Immature natural killer cell (primary cell): Measurements from ENCODE around the gene CCDC86. TPM values are rescaled to one million over a fixed set of nuclear protein-coding genes. Genes with fewer than 3 reads are reported as not detected.

ENCODE experiments used
- DNase-seq, 3 donors: peaks; one replicate each; pipeline ENCODE4 v3.0.0; 2022; ENCODE audit warnings: mixed read lengths in 1 of 3
- H3K27ac Mint-ChIP-seq, 6 donors: one replicate each; pipeline ENCODE4 v1.8.0; 2020; ENCODE audit warnings: mixed read lengths in 6 of 6, mild to moderate bottlenecking in 5 of 6, inconsistent platforms in 4 of 6, moderate library complexity in 3 of 6
- H3K27me3 Mint-ChIP-seq, 3 donors: one replicate each; pipeline ENCODE4 v1.8.0; 2020 to 2021; ENCODE audit warnings: low read depth in 3 of 3, mild to moderate bottlenecking in 3 of 3, mixed read lengths in 3 of 3, moderate library complexity in 3 of 3, inconsistent platforms in 1 of 3
- H3K36me3 Mint-ChIP-seq, 3 donors: one replicate each; pipeline ENCODE4 v1.8.0; 2020; ENCODE audit warnings: mixed read lengths in 3 of 3, inconsistent platforms in 2 of 3, mild to moderate bottlenecking in 2 of 3
- H3K4me1 Mint-ChIP-seq, 2 donors: one replicate each; pipeline ENCODE4 v1.8.0; 2020; ENCODE audit warnings: inconsistent platforms in 2 of 2, mild to moderate bottlenecking in 2 of 2, mixed read lengths in 2 of 2, moderate library complexity in 1 of 2
- H3K4me3 Mint-ChIP-seq, 5 donors: one replicate each; pipeline ENCODE4 v1.8.0; 2020; ENCODE audit warnings: mild to moderate bottlenecking in 5 of 5, mixed read lengths in 5 of 5, inconsistent platforms in 3 of 5, moderate library complexity in 3 of 5
- H3K9me3 Mint-ChIP-seq, 6 donors: one replicate each; pipeline ENCODE4 v1.8.0; 2020; ENCODE audit warnings: mild to moderate bottlenecking in 6 of 6, mixed read lengths in 6 of 6, inconsistent platforms in 4 of 6, moderate library complexity in 3 of 6
- polyA plus RNA-seq, 3 donors: library from polyadenylated mRNA; unstranded; fragments of 300-500 nt; fragmentation: Illumina TruSeq; gene quantifications; one replicate each; pipeline ENCODE4 v1.2.3, GENCODE V29; 2021

The CCDC86 gene
- polyA plus RNA-seq, 3 donors from 2014 or later = 5.6 to 16.5 (median 7.4) TPM

DNA sequence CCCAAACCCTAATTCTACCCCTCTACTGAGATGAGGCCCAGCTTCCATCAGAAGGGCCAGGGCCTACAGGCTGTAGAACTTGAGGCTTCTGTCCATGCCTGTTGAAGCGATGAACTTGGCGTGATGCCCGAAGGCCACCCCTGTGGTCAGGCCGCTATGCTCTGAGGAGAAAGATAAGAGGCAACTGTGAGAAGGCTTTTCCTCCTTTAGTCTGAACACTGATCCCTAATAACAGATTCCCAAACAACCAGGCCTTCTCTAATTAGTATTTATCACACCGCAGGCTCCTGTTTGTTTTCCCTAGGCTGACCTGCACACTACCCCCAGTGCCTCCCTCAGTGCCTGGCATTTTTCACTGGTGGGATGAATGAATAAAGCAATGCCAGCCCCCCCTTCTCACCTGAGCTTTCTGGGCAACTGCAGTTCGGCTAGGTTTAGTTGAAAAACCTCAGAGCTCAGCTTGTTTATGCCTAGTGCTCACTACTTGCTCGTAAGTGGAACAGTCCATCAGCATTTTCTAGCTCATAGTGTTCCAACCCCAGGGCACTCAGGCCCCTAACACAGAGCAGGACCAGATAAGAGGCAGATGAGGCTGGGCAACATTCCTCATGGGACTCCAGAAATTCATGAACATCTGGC, 49.3 kb downstream of the CCDC86 start:
- H3K27ac Mint-ChIP-seq = peak overlapping the region in 3 of 6 donors; percentile 44 to 51 (median 49)
- peak overlapping the region in 1 of 5 donors; percentile 4 for H3K4me3 Mint-ChIP-seq
- peaks cover 0 to 2% (median 0%) of the 10 kb centered on the region in 3 donors for H3K27me3 Mint-ChIP-seq
- no peaks in the 10 kb centered on the region for H3K9me3 Mint-ChIP-seq
- no peak for DNase-seq
- peaks cover 12 to 18% of the 10 kb centered on the region in 2 donors for H3K4me1 Mint-ChIP-seq
- peaks cover 15 to 37% (median 29%) of the 10 kb centered on the region in 3 donors for H3K36me3 Mint-ChIP-seq

DNA sequence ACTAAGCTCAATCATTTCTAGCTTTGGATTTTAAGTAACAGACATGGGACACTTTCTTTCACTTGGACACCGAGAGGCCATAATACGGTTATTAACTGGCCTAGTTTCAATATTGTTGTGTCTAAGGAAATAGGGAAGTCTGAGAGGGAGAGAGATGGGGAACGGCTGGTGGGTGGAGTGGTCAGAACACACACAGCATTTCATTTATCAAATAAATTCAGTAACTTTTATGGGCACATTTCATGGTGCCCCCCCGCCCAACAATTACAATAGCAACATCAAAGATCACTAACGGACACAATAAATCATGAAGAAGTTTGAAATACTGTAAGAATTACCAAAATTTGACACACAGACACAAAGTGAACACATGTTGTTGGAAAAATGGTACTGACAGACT, 53.8 kb downstream of the CCDC86 start:
- no peak overlapping the region for H3K4me3 Mint-ChIP-seq
- H3K4me1 Mint-ChIP-seq = peaks cover 6 to 13% of the 10 kb centered on the region in 2 donors
- no peak for DNase-seq
- no peaks in the 10 kb centered on the region for H3K27me3 Mint-ChIP-seq
- H3K27ac Mint-ChIP-seq = peak overlapping the region in 1 of 6 donors; percentile 48
- peaks cover 22 to 56% (median 33%) of the 10 kb centered on the region in 3 donors for H3K36me3 Mint-ChIP-seq
- H3K9me3 Mint-ChIP-seq = no peaks in the 10 kb centered on the region

DNA sequence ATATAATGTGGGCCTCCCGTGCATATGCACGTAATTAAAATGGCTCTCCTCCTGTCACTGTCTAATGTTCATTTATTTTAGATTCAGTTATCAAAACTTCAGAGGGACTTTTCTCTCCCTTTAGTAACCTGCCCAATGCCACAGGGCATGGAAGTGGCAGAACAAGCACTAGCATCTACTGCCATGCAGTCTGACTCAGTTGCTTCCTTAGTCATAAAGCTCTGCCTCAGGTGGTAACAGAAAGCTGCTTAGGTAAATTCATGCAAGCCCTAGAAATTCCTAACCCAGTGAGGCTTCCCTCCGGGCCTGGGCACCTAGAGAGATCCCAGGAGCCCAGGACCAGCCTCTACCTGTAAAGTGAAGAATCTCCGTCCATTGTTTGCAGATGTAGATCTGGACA, 55.6 kb downstream of the CCDC86 start:
- Mint-ChIP-seq H3K27me3 (peaks cover 0 to 1% (median 0%) of the 10 kb centered on the region in 3 donors), H3K36me3 (peaks cover 22 to 52% (median 28%) of the 10 kb centered on the region in 3 donors), H3K4me3 (no peak overlapping the region)

DNA sequence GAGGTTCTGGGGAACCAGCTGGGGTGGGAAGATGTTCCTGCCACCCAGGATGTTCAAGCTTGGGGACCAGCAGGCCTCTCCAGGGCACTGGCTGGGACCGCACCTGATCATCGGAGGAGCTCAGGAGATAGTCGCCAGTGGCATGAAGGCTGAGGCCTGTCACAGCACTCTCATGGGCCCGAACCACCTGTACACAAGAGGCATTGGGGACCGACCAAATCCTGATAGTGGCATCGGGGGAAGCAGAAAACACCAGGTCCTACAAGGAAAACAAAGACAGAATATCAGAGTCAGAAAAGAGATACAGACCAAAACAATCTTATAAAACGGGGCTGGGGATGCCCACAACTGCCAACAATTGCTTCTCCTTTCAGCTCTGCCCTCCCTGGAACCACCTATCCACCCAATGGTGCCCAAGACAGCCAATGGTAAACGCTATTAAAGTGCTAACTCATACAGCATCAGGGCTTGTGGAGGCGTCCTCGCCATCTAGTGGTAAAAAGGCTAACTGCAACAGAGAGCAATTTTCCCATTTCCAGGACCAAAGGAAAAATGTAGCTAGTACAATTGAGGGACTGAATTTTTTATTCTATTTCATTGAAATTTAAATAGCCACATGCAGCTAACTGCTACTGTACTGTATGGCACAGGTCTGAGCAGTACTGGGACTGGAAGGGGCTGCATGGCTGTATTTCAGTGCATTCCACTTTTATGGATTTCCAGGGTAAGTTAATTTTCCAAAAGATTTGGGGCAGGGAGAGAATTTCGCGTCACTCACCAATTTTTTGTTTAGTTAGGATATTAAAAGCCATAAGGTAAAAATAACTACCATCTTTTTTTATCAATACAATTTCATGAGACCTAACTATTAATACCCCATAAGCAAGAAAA, 57.4 kb downstream of the CCDC86 start:
- H3K4me3 Mint-ChIP-seq = no peak overlapping the region
- H3K4me1 Mint-ChIP-seq = peaks cover 6 to 7% of the 10 kb centered on the region in 2 donors
- peaks cover 19 to 42% (median 28%) of the 10 kb centered on the region in 3 donors for H3K36me3 Mint-ChIP-seq
- DNase-seq = peak; percentile 35 to 41 (median 38)
- H3K27me3 Mint-ChIP-seq = peaks cover 0 to 2% (median 0%) of the 10 kb centered on the region in 3 donors
- H3K9me3 Mint-ChIP-seq = no peaks in the 10 kb centered on the region
- H3K27ac Mint-ChIP-seq = peak overlapping the region in 2 of 6 donors; percentile 28 to 51

More for the DNA sequence above, 55.6 kb downstream of the CCDC86 start:
- H3K4me1 Mint-ChIP-seq = peaks cover 0 to 1% of the 10 kb centered on the region in 2 donors
- DNase-seq = no peak
- H3K27ac Mint-ChIP-seq = no peak overlapping the region
- no peaks in the 10 kb centered on the region for H3K9me3 Mint-ChIP-seq

DNA sequence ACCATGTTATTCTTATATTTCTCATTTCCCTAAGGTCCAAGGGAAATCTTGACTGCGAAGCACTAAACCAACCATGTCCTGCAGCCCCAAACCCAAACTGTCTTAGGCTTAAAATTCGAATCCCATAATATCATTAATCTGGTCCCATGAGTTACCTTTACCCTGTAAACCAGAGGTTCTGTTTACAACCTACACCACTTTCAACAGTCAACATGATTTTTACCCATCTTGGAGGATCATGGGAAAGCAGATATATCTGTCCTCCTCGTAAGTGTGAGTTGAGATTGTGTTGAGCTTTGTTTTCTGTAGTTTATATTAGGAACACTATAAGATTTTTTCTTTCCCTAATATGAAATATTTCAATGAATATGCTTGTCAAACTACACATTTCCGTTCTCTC, 58.1 kb downstream of the CCDC86 start:
- peaks cover 12 to 14% of the 10 kb centered on the region in 2 donors for H3K4me1 Mint-ChIP-seq
- peaks cover 16 to 40% (median 24%) of the 10 kb centered on the region in 3 donors for H3K36me3 Mint-ChIP-seq
- no peak overlapping the region for H3K4me3 Mint-ChIP-seq
- DNase-seq = no peak
- no peaks in the 10 kb centered on the region for H3K9me3 Mint-ChIP-seq
- peak overlapping the region in 2 of 6 donors; percentile 19 to 60 for H3K27ac Mint-ChIP-seq
- peaks cover 0 to 2% (median 0%) of the 10 kb centered on the region in 3 donors for H3K27me3 Mint-ChIP-seq

Other genes with a start within 250 kb of the CCDC86 start
- not detected for gene MS4A8, start 142.5 kb upstream of the CCDC86 start, polyA plus RNA-seq
- gene MS4A18, start 117.4 kb upstream of the CCDC86 start, polyA plus RNA-seq = not detected
- gene MS4A15, start 85.2 kb upstream of the CCDC86 start, polyA plus RNA-seq = not detected
- not detected for gene MS4A10, start 56.8 kb upstream of the CCDC86 start, polyA plus RNA-seq
- gene PTGDR2, start 13.8 kb downstream of the CCDC86 start, polyA plus RNA-seq = under 1 TPM in 2 of 3 donors, not detected in 1; 0.46 to 0.49 TPM
- gene ZP1, start 25.4 kb downstream of the CCDC86 start, polyA plus RNA-seq = not detected
- 10 to 100 TPM in 2 of 3 donors, 1 to 10 TPM in 1; 8.9 to 15.2 (median 13.6) TPM for gene PRPF19, start 64.5 kb downstream of the CCDC86 start, polyA plus RNA-seq
- 100 to 1,000 TPM; 292 to 631 (median 400) TPM for gene TMEM109, start 72.0 kb downstream of the CCDC86 start, polyA plus RNA-seq
- gene TMEM132A, start 82.3 kb downstream of the CCDC86 start, polyA plus RNA-seq = not detected
- under 1 TPM in 2 of 3 donors, not detected in 1; 0.41 to 0.43 TPM for gene SLC15A3, start 110.1 kb downstream of the CCDC86 start, polyA plus RNA-seq
- gene CD6, start 129.6 kb downstream of the CCDC86 start, polyA plus RNA-seq = 10 to 100 TPM; 17.3 to 47.3 (median 19.1) TPM